Neural crest cell (in vitro differentiated cells): ENCODE results near the gene FEM1B. TPM values are rescaled to one million over a fixed set of nuclear protein-coding genes. Genes with fewer than 3 reads are reported as not detected.
"Not testable (repeated sequence)": the region's sequence is repeated elsewhere in the genome, so short reads cannot be mapped to it uniquely, and the experiment has no call there.

Experiments used
- DNase-seq: peaks from one replicate; pipeline ENCODE4 v3.0.0; 2021; ENCODE audit warnings: low read depth, mixed read lengths, low spot score
- H3K27ac Mint-ChIP-seq: one replicate; pipeline ENCODE4 v1.8.0; 2021; ENCODE audit warnings: mild to moderate bottlenecking, mixed read lengths; ENCODE audit not compliant: unreplicated experiment
- H3K27me3 Mint-ChIP-seq: 2 replicates; pipeline ENCODE4 v1.8.0; 2021; ENCODE audit warnings: low read depth, mild to moderate bottlenecking, mixed read lengths
- H3K36me3 Mint-ChIP-seq: 2 replicates; pipeline ENCODE4 v1.8.0; 2021; ENCODE audit warnings: low read depth, mild to moderate bottlenecking, mixed read lengths
- H3K4me1 Mint-ChIP-seq: 2 replicates; pipeline ENCODE4 v1.8.0; 2021; ENCODE audit warnings: mixed read lengths
- H3K4me3 Mint-ChIP-seq: one replicate; pipeline ENCODE4 v1.8.0; 2021; ENCODE audit warnings: mild to moderate bottlenecking, mixed read lengths
- H3K9me3 Mint-ChIP-seq: 2 replicates; pipeline ENCODE4 v1.8.0; 2021; ENCODE audit warnings: mixed read lengths
- total RNA-seq: library from RNA; stranded (reverse); gene quantifications from 2 replicates; pipeline ENCODE4 v1.2.1, GENCODE V29; 2021
- TF ChIP-seq, protein P1 (sequence below): fragments of 200-600 bp; sonication (generic); conservative IDR thresholded peaks from 2 replicates; pipeline ENCODE4 v1.5.0; 2021; ENCODE audit warnings: antibody characterized with exemption, mild to moderate bottlenecking

The FEM1B gene
- total RNA-seq, 1 donor from 2014 or later: 61.4 TPM

DNA sequence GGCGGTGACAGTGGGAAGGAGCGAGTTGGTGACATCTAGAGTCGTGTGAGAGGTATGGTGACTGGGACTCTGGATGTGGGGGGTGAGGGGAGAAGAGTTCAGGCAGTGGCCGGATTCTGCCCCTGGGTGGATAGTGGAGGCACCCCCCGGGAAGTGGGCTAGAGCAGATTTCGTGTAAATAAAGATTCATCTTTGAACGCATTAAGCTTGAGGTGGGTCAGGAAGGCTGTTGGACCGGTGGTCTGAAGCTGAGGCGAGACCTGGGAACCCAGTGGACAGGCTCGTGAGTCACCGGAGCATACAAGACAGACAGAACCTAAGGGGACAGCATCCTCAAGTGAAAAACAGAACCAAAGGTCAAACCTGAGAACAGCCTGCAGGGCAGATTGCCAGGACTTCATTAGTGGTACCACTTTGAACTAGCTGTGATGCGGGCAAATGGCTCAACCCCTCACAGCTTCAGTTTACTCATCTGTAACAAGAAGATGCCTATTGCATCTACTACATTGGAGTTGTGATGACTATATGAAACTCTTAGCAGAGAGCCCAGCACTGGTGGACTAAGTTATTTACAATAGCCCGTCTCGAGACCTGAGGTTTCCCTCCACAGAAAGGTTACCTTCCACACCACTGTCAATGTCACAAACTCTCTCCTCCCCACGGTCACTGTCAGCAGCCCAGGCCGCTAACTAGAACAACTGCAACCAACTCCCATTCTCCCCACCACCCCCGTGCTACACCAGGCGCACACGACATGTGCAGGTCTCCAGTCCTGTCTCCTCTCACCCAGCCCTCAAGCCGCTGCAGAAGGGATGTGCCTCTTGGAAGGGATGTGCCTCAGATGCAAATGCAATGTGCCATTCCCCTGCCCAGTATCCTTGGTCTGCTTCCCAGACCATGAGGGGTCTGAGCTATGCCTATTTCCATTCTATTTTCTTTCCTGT, 47.1 kb upstream of the FEM1B start:
- Mint-ChIP-seq H3K4me3 (peak overlapping the region; percentile 94), H3K36me3 (no peaks in the 10 kb centered on the region), H3K27me3 (no peaks in the 10 kb centered on the region), H3K4me1 (peaks cover 42% of the 10 kb centered on the region), H3K27ac (peak overlapping the region; percentile 62), H3K9me3 (no peaks in the 10 kb centered on the region)
- TF ChIP-seq, protein P1, sequence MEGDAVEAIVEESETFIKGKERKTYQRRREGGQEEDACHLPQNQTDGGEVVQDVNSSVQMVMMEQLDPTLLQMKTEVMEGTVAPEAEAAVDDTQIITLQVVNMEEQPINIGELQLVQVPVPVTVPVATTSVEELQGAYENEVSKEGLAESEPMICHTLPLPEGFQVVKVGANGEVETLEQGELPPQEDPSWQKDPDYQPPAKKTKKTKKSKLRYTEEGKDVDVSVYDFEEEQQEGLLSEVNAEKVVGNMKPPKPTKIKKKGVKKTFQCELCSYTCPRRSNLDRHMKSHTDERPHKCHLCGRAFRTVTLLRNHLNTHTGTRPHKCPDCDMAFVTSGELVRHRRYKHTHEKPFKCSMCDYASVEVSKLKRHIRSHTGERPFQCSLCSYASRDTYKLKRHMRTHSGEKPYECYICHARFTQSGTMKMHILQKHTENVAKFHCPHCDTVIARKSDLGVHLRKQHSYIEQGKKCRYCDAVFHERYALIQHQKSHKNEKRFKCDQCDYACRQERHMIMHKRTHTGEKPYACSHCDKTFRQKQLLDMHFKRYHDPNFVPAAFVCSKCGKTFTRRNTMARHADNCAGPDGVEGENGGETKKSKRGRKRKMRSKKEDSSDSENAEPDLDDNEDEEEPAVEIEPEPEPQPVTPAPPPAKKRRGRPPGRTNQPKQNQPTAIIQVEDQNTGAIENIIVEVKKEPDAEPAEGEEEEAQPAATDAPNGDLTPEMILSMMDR: no peak
- DNase-seq: no peak

GRCh38 chr15:68231102-68231818, 46.3 kb upstream of the FEM1B start:
- DNase-seq: no peak
- Mint-ChIP-seq H3K36me3 (no peaks in the 10 kb centered on the region), H3K4me1 (peaks cover 42% of the 10 kb centered on the region), H3K9me3 (no peaks in the 10 kb centered on the region), H3K27me3 (no peaks in the 10 kb centered on the region), H3K4me3 (peak overlapping the region; percentile 94), H3K27ac (no peak overlapping the region)
- TF ChIP-seq, protein P1: no peak

- no peaks in the 10 kb centered on the region for H3K27me3 Mint-ChIP-seq
- H3K36me3 Mint-ChIP-seq: no peaks in the 10 kb centered on the region
- TF ChIP-seq, protein P1: no peak
- no peak overlapping the region for H3K27ac Mint-ChIP-seq
- peaks cover 33% of the 10 kb centered on the region for H3K4me1 Mint-ChIP-seq
- H3K9me3 Mint-ChIP-seq: no peaks in the 10 kb centered on the region
- no peak overlapping the region for H3K4me3 Mint-ChIP-seq
- no peak for DNase-seq
These were observed 45.1 kb upstream of the FEM1B start for GRCh38 chr15:68232449-68232848.

DNA sequence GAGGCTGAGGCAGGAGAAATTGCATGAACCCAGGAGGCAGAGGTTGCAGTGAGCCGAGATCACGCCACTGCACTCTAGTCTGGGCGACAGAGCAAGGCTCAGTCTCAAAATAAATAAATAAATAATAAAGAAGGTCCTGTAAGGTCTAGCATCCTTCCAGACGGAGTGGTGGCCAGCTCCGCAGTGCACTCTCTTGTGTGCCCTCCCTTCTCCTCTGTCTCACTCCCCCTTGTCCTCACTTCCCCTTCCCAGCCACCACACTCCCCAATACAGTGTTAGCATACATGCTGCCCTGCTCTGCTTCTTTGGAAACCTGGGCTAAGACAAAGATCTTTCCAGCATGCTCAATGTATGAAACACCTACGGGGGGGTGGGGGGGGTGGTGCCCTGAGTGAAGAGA, 44.6 kb upstream of the FEM1B start:
- H3K27ac Mint-ChIP-seq: no peak overlapping the region
- H3K4me1 Mint-ChIP-seq: peaks cover 28% of the 10 kb centered on the region
- no peak overlapping the region for H3K4me3 Mint-ChIP-seq
- no peaks in the 10 kb centered on the region for H3K36me3 Mint-ChIP-seq
- TF ChIP-seq, protein P1: no peak
- H3K27me3 Mint-ChIP-seq: no peaks in the 10 kb centered on the region
- no peaks in the 10 kb centered on the region for H3K9me3 Mint-ChIP-seq
- no peak for DNase-seq

DNA sequence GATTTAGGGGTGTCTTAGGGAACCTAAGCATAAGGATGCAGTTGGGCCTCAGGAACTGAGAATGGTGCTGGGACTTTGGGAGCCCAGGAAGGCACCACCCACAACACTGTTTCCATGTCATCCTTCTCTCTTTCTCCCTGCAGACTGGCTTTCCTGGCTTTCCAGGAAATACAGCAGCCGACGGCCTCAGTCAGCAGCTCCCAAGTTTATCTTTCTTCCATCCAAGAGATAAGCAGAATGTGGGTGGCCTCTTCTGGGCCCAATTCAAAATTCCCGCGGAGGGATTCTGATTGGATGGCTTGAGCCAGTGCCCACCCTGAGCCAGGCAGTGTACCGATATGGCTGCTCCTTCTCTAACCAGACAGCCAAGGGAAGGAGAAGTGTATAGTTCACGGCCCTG, 43.5 kb upstream of the FEM1B start:
- TF ChIP-seq, protein P1: no peak
- peak overlapping the region; percentile 57 for H3K4me3 Mint-ChIP-seq
- H3K36me3 Mint-ChIP-seq: no peaks in the 10 kb centered on the region
- H3K4me1 Mint-ChIP-seq: peaks cover 19% of the 10 kb centered on the region
- H3K27me3 Mint-ChIP-seq: no peaks in the 10 kb centered on the region
- DNase-seq: no peak
- no peak overlapping the region for H3K27ac Mint-ChIP-seq
- H3K9me3 Mint-ChIP-seq: no peaks in the 10 kb centered on the region

DNA sequence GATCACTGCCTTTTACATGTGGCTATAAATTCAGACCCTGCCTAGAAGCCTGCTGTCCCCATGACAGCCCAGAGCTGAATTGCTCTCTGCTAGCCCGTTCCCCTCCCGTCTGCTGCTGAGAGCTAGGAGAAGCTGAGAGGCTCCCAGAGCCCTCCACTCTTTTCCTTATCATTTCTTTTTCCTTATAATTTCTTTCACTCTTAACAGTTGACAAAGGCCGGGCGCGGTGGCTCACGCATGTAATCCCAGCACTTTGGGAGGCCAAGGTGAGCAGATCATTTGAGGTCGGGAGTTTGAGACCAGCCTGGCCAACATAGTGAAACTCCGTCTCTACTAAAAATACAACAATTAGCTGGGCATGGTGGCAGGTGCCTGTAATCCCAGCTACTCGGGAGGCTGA, 43.0 kb upstream of the FEM1B start:
- not testable (repeated sequence) for DNase-seq

More for the DNA sequence above, 43.0 kb upstream of the FEM1B start:
- H3K4me3 Mint-ChIP-seq, H3K9me3 Mint-ChIP-seq, H3K27me3 Mint-ChIP-seq, H3K36me3 Mint-ChIP-seq, H3K27ac Mint-ChIP-seq: not testable (repeated sequence)
- peaks cover 19% of the 10 kb centered on the region for H3K4me1 Mint-ChIP-seq
